C4-2B (cell line): Measurements from ENCODE around the gene FSTL4.
"Not testable (repeated sequence)": the region's sequence is repeated elsewhere in the genome, so short reads cannot be mapped to it uniquely, and the experiment has no call there.

Experiments
- H3K27ac ChIP-seq: fragments of 450-650 bp; 2 replicates; pipeline ENCODE4 v1.5.1; 2017
- CTCF ChIP-seq: fragments of 450-650 bp; conservative IDR thresholded peaks from 2 replicates; pipeline ENCODE4 v1.5.1; 2017; ENCODE audit warnings: mild to moderate bottlenecking
- ZFX ChIP-seq: fragments of 450-650 bp; IDR thresholded peaks from 2 replicates; pipeline ENCODE4 v1.6.1; 2017

FSTL4 gene

DNA sequence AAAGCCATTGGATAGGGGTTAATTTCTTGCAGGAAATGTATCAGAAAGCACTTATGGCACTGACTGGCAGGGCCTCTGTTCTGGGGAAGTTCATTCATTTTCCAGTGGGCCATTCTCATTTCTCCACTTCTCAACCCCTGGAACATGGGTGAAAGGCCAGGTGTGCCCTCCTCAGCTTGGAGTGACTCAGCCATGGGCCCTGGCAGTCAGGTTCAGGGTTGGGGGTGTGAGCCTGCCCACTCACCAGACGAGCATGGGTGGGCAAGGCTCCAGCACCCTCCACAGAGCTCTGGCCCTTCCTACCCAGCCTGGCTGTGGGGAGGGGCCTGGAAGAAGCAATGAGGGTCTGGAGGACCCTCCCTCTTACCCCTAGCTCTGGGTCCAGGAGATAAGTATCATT is 386.2 kb downstream of the FSTL4 start:
- no peak overlapping the region for H3K27ac ChIP-seq
- no peak for TF ChIP-seq CTCF

DNA sequence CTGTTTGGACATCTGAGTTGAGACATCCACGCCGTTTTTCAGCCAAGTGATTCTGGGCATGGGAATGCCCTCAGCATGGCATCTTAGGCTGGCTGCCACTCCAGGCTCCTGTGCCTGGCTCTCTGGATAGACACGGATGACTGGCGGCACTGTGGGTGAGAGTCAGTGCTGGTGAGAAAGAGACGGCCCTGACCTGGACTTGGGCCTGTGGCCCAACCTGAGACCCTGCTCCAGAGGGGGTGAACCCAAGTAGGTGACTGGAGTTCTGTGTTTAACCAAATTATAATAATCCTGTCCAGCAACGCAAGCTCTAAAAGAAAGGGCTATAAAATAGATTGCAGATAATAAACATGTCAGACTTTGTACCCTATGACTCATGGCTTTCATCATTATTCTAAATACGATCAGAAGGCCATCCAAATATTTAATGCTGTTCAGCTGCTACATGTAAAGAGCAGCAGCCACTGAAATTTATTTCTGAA is 386.6 kb downstream of the FSTL4 start:
- H3K27ac ChIP-seq = no peak overlapping the region
- no peak for TF ChIP-seq ZFX
- no peak for TF ChIP-seq CTCF

- TF ChIP-seq ZFX (no peak), CTCF (no peak)
- H3K27ac ChIP-seq = no peak overlapping the region
Observed at GRCh38 chr5:133222979-133223378, 389.4 kb downstream of the FSTL4 start.

- H3K27ac ChIP-seq = no peak overlapping the region
- TF ChIP-seq CTCF = no peak
- TF ChIP-seq ZFX = no peak
Observed at GRCh38 chr5:133222521-133222920, 389.8 kb downstream of the FSTL4 start.

- TF ChIP-seq ZFX (no peak), CTCF (no peak)
- H3K27ac ChIP-seq = no peak overlapping the region
Observed at GRCh38 chr5:133222040-133222439, 390.3 kb downstream of the FSTL4 start.

- H3K27ac ChIP-seq = no peak overlapping the region
- no peak for TF ChIP-seq CTCF
- no peak for TF ChIP-seq ZFX
Observed at GRCh38 chr5:133220851-133221674, 391.3 kb downstream of the FSTL4 start.

DNA sequence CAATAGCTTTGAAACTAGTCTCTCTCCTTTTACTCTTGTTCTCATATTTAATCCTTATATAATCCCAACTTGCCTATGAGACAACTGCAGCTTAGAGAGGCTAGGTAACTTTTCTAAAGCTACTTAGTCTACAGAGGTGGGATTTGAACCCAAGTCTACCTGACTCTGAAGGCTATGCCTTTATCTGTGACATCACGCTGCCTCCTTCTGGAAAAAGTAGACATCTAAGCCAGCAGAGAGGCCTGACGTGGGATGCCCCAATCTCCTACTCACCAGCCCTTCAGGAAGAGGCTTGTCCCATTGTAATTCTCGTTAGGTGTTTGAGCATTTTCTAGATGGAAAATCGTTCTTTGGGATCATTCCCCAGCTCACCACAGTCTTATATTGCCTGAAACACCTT is 393.0 kb downstream of the FSTL4 start:
- TF ChIP-seq CTCF (no peak), ZFX (no peak)
- no peak overlapping the region for H3K27ac ChIP-seq

- H3K27ac ChIP-seq = not testable (repeated sequence)
Observed at GRCh38 chr5:133216138-133216537, 396.2 kb downstream of the FSTL4 start.
